PFSK-1 (cell line): ENCODE data around the gene CPNE9.

ENCODE experiments used
- SIN3A ChIP-seq: IDR thresholded peaks from 2 replicates; pipeline ENCODE4 v1.6.1; 2012; ENCODE audit warnings: mild to moderate bottlenecking, low read length, moderate library complexity, borderline replicate concordance; ENCODE audit not compliant: insufficient read depth
- TAF1 ChIP-seq: IDR thresholded peaks from 2 replicates; pipeline ENCODE4 v1.6.1; 2012; ENCODE audit warnings: low read length, control low read depth, borderline replicate concordance; ENCODE audit not compliant: insufficient read depth
- TF ChIP-seq, protein P1 (sequence below), 2 experiments: IDR thresholded peaks; 2 replicates each; pipeline versions ENCODE4 v1.6.1 to v1.8.0; 2011 to 2012; ENCODE audit warnings: low read depth in 2 of 2, low read length in 2 of 2, control low read depth in 1 of 2, inconsistent platforms in 1 of 2, mild to moderate bottlenecking in 1 of 2, moderate library complexity in 1 of 2; ENCODE audit not compliant: insufficient read depth in 1 of 2

DNA sequence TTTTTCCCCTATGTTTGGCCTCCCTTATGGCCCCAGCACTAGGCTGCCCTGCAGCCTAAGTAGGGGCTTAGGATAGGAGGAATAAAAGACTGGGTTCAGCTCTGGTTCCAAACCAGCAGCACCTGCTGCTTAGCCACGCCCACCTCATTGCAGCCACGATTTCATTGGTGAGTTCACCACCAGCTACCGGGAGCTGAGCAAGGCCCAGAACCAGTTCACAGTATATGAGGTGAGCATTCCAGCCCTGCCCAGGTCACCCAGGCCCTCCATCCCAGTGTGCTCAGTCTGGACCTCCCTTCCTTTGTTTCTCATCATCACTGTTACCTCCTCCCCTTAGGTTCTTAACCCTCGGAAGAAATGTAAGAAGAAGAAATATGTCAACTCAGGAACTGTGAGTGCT lies 11.5 kb downstream of the CPNE9 start:
- TF ChIP-seq SIN3A (no peak), TAF1 (no peak)
- TF ChIP-seq, protein P1, sequence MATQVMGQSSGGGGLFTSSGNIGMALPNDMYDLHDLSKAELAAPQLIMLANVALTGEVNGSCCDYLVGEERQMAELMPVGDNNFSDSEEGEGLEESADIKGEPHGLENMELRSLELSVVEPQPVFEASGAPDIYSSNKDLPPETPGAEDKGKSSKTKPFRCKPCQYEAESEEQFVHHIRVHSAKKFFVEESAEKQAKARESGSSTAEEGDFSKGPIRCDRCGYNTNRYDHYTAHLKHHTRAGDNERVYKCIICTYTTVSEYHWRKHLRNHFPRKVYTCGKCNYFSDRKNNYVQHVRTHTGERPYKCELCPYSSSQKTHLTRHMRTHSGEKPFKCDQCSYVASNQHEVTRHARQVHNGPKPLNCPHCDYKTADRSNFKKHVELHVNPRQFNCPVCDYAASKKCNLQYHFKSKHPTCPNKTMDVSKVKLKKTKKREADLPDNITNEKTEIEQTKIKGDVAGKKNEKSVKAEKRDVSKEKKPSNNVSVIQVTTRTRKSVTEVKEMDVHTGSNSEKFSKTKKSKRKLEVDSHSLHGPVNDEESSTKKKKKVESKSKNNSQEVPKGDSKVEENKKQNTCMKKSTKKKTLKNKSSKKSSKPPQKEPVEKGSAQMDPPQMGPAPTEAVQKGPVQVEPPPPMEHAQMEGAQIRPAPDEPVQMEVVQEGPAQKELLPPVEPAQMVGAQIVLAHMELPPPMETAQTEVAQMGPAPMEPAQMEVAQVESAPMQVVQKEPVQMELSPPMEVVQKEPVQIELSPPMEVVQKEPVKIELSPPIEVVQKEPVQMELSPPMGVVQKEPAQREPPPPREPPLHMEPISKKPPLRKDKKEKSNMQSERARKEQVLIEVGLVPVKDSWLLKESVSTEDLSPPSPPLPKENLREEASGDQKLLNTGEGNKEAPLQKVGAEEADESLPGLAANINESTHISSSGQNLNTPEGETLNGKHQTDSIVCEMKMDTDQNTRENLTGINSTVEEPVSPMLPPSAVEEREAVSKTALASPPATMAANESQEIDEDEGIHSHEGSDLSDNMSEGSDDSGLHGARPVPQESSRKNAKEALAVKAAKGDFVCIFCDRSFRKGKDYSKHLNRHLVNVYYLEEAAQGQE (IDR thresholded peaks at IDR 0.05; ENCODE audit: insufficient read depth in 1 of 2, low read depth in 2 of 2, low read length in 2 of 2), result no peak
